ENCODE data around the gene TRAF7.

Gene TRAF7

DNA sequence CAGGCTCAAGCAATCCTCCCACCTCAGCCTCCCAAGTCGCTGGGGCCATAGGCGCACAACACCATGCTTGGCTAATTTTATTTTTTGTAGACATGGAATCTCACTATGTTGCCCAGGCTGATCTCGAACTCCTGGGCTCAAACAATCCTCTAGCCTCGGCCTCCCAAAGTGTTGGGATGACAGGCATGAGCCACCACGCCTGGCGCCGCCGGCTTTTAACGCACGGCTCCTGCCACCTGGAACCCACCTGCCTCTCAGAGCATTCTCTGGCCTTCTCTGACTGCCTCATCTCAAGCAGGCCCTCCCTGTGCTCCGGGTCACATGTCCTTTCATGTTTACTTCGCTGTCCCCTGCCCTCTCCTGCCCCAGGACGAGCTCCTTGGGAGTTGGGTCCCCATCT lies 30.5 kb downstream of the TRAF7 start:
- H3K4me2 ChIP-seq (ENCODE audit: low read depth, low read length): no peak overlapping the region
- H3K27me3 ChIP-seq (replicated peaks; ENCODE audit: insufficient read depth, low read length): peaks cover 56% of the 10 kb centered on the region
- TF ChIP-seq CTCF (IDR thresholded peaks at IDR 0.05; ENCODE audit: low read length) (no peak), EZH2phosphoT487 (IDR thresholded peaks at IDR 0.05; ENCODE audit: low read length) (no peak), EZH2 (optimal IDR thresholded peaks at IDR 0.05; ENCODE audit: low read depth, low read length) (no peak)
- no peak overlapping the region for H3K4me3 ChIP-seq (ENCODE audit: low read length)
- H3K9me3 ChIP-seq (replicated peaks; ENCODE audit: insufficient read depth, low read length): no peaks in the 10 kb centered on the region
- no peaks in the 10 kb centered on the region for H4K20me1 ChIP-seq (ENCODE audit: insufficient read depth, low read length)
- H3K36me3 ChIP-seq (replicated peaks; ENCODE audit: insufficient read depth, low read length): no peaks in the 10 kb centered on the region
- H3K9me2 ChIP-seq (replicated peaks; ENCODE audit: insufficient read depth, low read length): no peaks in the 10 kb centered on the region
- no peak overlapping the region for H3K9ac ChIP-seq (ENCODE audit: low read length)
- no peaks in the 10 kb centered on the region for H3F3A ChIP-seq (ENCODE audit: insufficient read depth, low read length)
- DNase-seq: no peak
- H2AFZ ChIP-seq (ENCODE audit: low read length): no peak overlapping the region
- H3K4me1 ChIP-seq (ENCODE audit: low read length): no peaks in the 10 kb centered on the region
- H3K79me2 ChIP-seq (ENCODE audit: low read length): no peaks in the 10 kb centered on the region
- H3K27ac ChIP-seq (ENCODE audit: low read length): no peak overlapping the region

DNA sequence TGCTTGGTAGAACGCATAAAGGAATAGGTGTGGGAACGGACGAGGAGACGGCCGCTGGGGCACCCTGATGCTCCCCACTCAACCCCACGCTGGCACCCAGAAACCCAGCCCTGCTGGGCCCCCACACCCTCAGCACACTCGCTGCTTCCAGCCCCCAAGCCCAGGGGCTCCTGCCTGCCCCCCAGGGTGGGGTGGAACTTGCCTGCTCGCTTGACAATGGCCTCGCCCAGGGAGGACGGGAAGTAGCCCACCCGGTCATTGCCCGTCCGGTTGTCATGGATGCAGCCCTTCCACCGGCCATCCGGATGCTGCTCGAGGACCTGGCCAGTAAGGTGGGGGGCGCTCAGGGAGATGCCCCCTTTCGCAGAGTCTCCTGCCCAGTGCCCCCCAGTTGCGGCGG lies 30.9 kb downstream of the TRAF7 start:
- no peak overlapping the region for H2AFZ ChIP-seq (ENCODE audit: low read length)
- H3K4me2 ChIP-seq (ENCODE audit: low read depth, low read length): no peak overlapping the region
- H3F3A ChIP-seq (ENCODE audit: insufficient read depth, low read length): no peaks in the 10 kb centered on the region
- H3K9me3 ChIP-seq (replicated peaks; ENCODE audit: insufficient read depth, low read length): no peaks in the 10 kb centered on the region
- no peak overlapping the region for H3K27ac ChIP-seq (ENCODE audit: low read length)
- H4K20me1 ChIP-seq (ENCODE audit: insufficient read depth, low read length): no peaks in the 10 kb centered on the region
- no peak overlapping the region for H3K4me3 ChIP-seq (ENCODE audit: low read length)
- TF ChIP-seq EZH2 (optimal IDR thresholded peaks at IDR 0.05; ENCODE audit: low read depth, low read length) (no peak), EZH2phosphoT487 (IDR thresholded peaks at IDR 0.05; ENCODE audit: low read length) (no peak), CTCF (IDR thresholded peaks at IDR 0.05; ENCODE audit: low read length) (no peak)
- H3K4me1 ChIP-seq (ENCODE audit: low read length): no peaks in the 10 kb centered on the region
- H3K9me2 ChIP-seq (replicated peaks; ENCODE audit: insufficient read depth, low read length): no peaks in the 10 kb centered on the region
- H3K36me3 ChIP-seq (replicated peaks; ENCODE audit: insufficient read depth, low read length): no peaks in the 10 kb centered on the region
- H3K9ac ChIP-seq (ENCODE audit: low read length): no peak overlapping the region
- H3K27me3 ChIP-seq (replicated peaks; ENCODE audit: insufficient read depth, low read length): peaks cover 61% of the 10 kb centered on the region
- H3K79me2 ChIP-seq (ENCODE audit: low read length): no peaks in the 10 kb centered on the region
- no peak for DNase-seq

- H3K4me2 ChIP-seq (ENCODE audit: low read depth, low read length): no peak overlapping the region
- H3K36me3 ChIP-seq (replicated peaks; ENCODE audit: insufficient read depth, low read length): no peaks in the 10 kb centered on the region
- no peak overlapping the region for H3K4me3 ChIP-seq (ENCODE audit: low read length)
- peaks cover 68% of the 10 kb centered on the region for H3K27me3 ChIP-seq (replicated peaks; ENCODE audit: insufficient read depth, low read length)
- DNase-seq: no peak
- H3K9me3 ChIP-seq (replicated peaks; ENCODE audit: insufficient read depth, low read length): no peaks in the 10 kb centered on the region
- H3K9ac ChIP-seq (ENCODE audit: low read length): no peak overlapping the region
- H4K20me1 ChIP-seq (ENCODE audit: insufficient read depth, low read length): no peaks in the 10 kb centered on the region
- H3K9me2 ChIP-seq (replicated peaks; ENCODE audit: insufficient read depth, low read length): no peaks in the 10 kb centered on the region
- H3K79me2 ChIP-seq (ENCODE audit: low read length): no peaks in the 10 kb centered on the region
- no peak for TF ChIP-seq CTCF (IDR thresholded peaks at IDR 0.05; ENCODE audit: low read length)
- no peak for TF ChIP-seq EZH2 (optimal IDR thresholded peaks at IDR 0.05; ENCODE audit: low read depth, low read length)
- TF ChIP-seq EZH2phosphoT487 (IDR thresholded peaks at IDR 0.05; ENCODE audit: low read length): no peak
- H3K4me1 ChIP-seq (ENCODE audit: low read length): no peaks in the 10 kb centered on the region
- H3K27ac ChIP-seq (ENCODE audit: low read length): no peak overlapping the region
- no peaks in the 10 kb centered on the region for H3F3A ChIP-seq (ENCODE audit: insufficient read depth, low read length)
- no peak overlapping the region for H2AFZ ChIP-seq (ENCODE audit: low read length)
Observed at GRCh38 chr16:2187212-2187611, 31.6 kb downstream of the TRAF7 start.

Measured in MM.1S (cell line).